GM19043 (cell line): ENCODE results near the gene POLR2C.
"Not testable (repeated sequence)": the region's sequence is repeated elsewhere in the genome, so short reads cannot be mapped to it uniquely, and the experiment has no call there.

Experiments used
- ATAC-seq: cut with Tn5 transposase; IDR thresholded peaks from one replicate; pipeline ENCODE4 v1.9.1; 2021; ENCODE audit warnings: low read depth; ENCODE audit not compliant: unreplicated experiment

POLR2C gene

GRCh38 chr16:57478396-57479204 is 16.1 kb downstream of the POLR2C start:
- ATAC-seq: no peak

GRCh38 chr16:57479205-57479975 is 16.9 kb downstream of the POLR2C start:
- no peak for ATAC-seq

- ATAC-seq: no peak
Measured at GRCh38 chr16:57479976-57480753, 17.7 kb downstream of the POLR2C start.

- ATAC-seq: no peak
Measured at GRCh38 chr16:57480754-57481230, 18.3 kb downstream of the POLR2C start.

- no peak for ATAC-seq
Measured at GRCh38 chr16:57481421-57481820, 18.9 kb downstream of the POLR2C start.

- no peak for ATAC-seq
Measured at GRCh38 chr16:57482845-57483545, 20.5 kb downstream of the POLR2C start.

- ATAC-seq: no peak
Measured at GRCh38 chr16:57483725-57484514, 21.4 kb downstream of the POLR2C start.

- ATAC-seq: no peak
Measured at GRCh38 chr16:57484515-57485005, 22.1 kb downstream of the POLR2C start.

- no peak for ATAC-seq
Measured at GRCh38 chr16:57485091-57485915, 22.8 kb downstream of the POLR2C start.

- peak; percentile 90 for ATAC-seq
Measured at GRCh38 chr16:57485916-57486857, 23.7 kb downstream of the POLR2C start, which contains the start of gene DOK4. Gene DOK4 (minus strand): TSS chr16:57486493. CDS start chr16:57479507, 6,986 bp downstream.

GRCh38 chr16:57486858-57487834 is 24.7 kb downstream of the POLR2C start:
- no peak for ATAC-seq

GRCh38 chr16:57489229-57489628 is 26.8 kb downstream of the POLR2C start:
- no peak for ATAC-seq

GRCh38 chr16:57493767-57494166 is 31.3 kb downstream of the POLR2C start:
- ATAC-seq: no peak

- ATAC-seq: no peak
Measured at GRCh38 chr16:57497121-57497520, 34.6 kb downstream of the POLR2C start.

- no peak for ATAC-seq
Measured at GRCh38 chr16:57498031-57498430, 35.6 kb downstream of the POLR2C start.

- ATAC-seq: not testable (repeated sequence)
Measured at GRCh38 chr16:57499941-57500340, 37.5 kb downstream of the POLR2C start.
